ENCODE data around the gene RGS1. TPM values are rescaled to one million over a fixed set of nuclear protein-coding genes. Genes with fewer than 3 reads are reported as not detected.

The RGS1 gene
- polyA plus RNA-seq, 1 of the 3 experiments (the other 2 are of a cell fraction), result 0.12 TPM

GRCh38 chr1:192589813-192590212, 14.2 kb downstream of the RGS1 start (continued):
- TF ChIP-seq MEF2A (IDR thresholded peaks at IDR 0.05; ENCODE audit: borderline replicate concordance, low read depth), result 0 out of 2 replicates have a peak, but pooled peaks have one; percentile 23
- no peak for TF ChIP-seq FOXJ3 (CRISPR knock-in tag; IDR thresholded peaks at IDR 0.05)
- no peak for TF ChIP-seq RAD21 (IDR thresholded peaks at IDR 0.05; ENCODE audit: low read length)

DNA sequence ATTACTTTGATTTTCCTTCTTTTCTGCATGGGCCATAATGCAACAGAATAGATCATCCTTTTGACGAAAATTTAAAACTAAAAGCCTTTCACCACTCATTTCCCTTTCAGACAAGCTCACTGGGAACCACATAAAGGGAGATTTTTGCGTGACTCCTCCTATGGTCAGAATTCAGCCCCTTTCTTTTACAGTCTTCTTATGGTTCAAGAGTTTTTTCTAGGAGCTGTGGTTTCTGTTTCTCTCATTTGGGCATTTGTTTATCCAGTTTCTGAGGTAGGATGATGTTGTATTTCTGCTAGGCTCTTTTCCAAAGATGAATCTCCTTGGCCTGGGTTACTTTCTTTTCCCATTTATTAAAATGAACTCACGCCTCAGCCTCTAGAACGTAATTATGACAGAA, 16.9 kb downstream of the RGS1 start:
- 90% methylated on average over 4 of the region's 4 CpGs for WGBS (ENCODE audit: low lambda C conversion rate)
- Histone ChIP-seq H3F3A (replicated peaks; ENCODE audit: insufficient read depth) (peaks cover 5% of the 10 kb centered on the region), H2AFZ (ENCODE audit: low read depth) (no peak overlapping the region), H3K79me2 (ENCODE audit: insufficient read depth) (no peaks in the 10 kb centered on the region), H3K27me3 (ENCODE audit: insufficient read depth) (no peaks in the 10 kb centered on the region), H3K4me2 (no peak overlapping the region), H3K9ac (no peak overlapping the region), H3K9me2 (no peaks in the 10 kb centered on the region), H3K27ac (ENCODE audit: low read depth in 2 of 2, low read length in 1 of 2) (peak overlapping the region in 1 of 2 experiments; percentile 21; a peak in 1 of 4 replicates), H4K20me1 (ENCODE audit: insufficient read depth) (no peaks in the 10 kb centered on the region), H3K4me1 (ENCODE audit: control insufficient read depth in 1 of 2, insufficient read depth in 2 of 2, low read depth in 1 of 2, low read length in 1 of 2) (peaks cover 5 to 16% of the 10 kb centered on the region in 2 experiments; a peak in 3 of 4 replicates), H3K4me3 (ENCODE audit: low read depth in 2 of 2, low read length in 1 of 2) (no peak overlapping the region), H3K36me3 (replicated peaks in 1 of 2; ENCODE audit: control insufficient read depth in 1 of 2, insufficient read depth in 2 of 2, low read length in 1 of 2) (no peaks in the 10 kb centered on the region), H3K9me3 (no peaks in the 10 kb centered on the region)
- no peak for DNase-seq
- CTCF ChIA-PET, result interaction anchor here (1.2 kb wide), 2 partner anchors 21 to 118 kb away, joined by 3 to 4 read pairs; no protein-coding TSS in a partner anchor
- POLR2A ChIA-PET, result no interaction called here
- no peak for TF ChIP-seq EZH2phosphoT487 (IDR thresholded peaks at IDR 0.05; ENCODE audit: borderline replicate concordance, low read depth)
- TF ChIP-seq NRF1 (IDR thresholded peaks at IDR 0.05; ENCODE audit: low read depth, low read length), result no peak
- no peak for TF ChIP-seq RXRA (IDR thresholded peaks at IDR 0.05; ENCODE audit: borderline replicate concordance, low read depth)
- TF ChIP-seq TEAD4 (IDR thresholded peaks at IDR 0.05; ENCODE audit: borderline replicate concordance, insufficient read depth), result no peak
- no peak for TF ChIP-seq RFX5 (IDR thresholded peaks at IDR 0.05; ENCODE audit: low read length)
- TF ChIP-seq REST (IDR thresholded peaks at IDR 0.05; ENCODE audit: low read depth, low read length), result no peak
- TF ChIP-seq, protein P1, sequence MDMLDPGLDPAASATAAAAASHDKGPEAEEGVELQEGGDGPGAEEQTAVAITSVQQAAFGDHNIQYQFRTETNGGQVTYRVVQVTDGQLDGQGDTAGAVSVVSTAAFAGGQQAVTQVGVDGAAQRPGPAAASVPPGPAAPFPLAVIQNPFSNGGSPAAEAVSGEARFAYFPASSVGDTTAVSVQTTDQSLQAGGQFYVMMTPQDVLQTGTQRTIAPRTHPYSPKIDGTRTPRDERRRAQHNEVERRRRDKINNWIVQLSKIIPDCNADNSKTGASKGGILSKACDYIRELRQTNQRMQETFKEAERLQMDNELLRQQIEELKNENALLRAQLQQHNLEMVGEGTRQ (IDR thresholded peaks at IDR 0.05; ENCODE audit: borderline replicate concordance, low read depth, low read length), result no peak

All from SK-N-SH (cell line).